K562 (cell line): ENCODE measurements around the gene EPS8. TPM values are rescaled to one million over a fixed set of nuclear protein-coding genes. Genes with fewer than 3 reads are reported as not detected.

Experiments
- ATAC-seq: fragments of 200-7000 bp; cut with Tn5 transposase; 3 replicates; pipeline ENCODE4 v1.9.1; 2020; ENCODE audit warnings: moderate library complexity
- BruUV-seq: library from RNA; stranded (reverse); fragments of 400-500 nt; replicated peaks from 2 replicates; lab custom pipeline; 2021; lab: Mats Ljungman, UMichigan
- CTCF ChIA-PET: fragments of 300-600 bp; formaldehyde crosslinking; extraction: SDS; loops from one replicate; lab custom pipeline; 2021; ENCODE audit warnings: low intra/inter-chr PET ratio; lab: Yijun Ruan, JAX
- POLR2A ChIA-PET: fragments of 300-600, 350-650 bp; sonication (Branson Sonifier 250); formaldehyde crosslinking; extraction: SDS; loops from one replicate; lab custom pipeline; 2021; ENCODE audit warnings: antibody characterized with exemption, inconsistent platforms; lab: Yijun Ruan, JAX
- DNase-seq, 4 experiments: peaks; one replicate each; pipeline versions ENCODE4 v3.0.0 to v3.0.0-alpha.2; 2011 to 2018; ENCODE audit warnings: low spot score in 3 of 4, mixed read lengths in 3 of 4; ENCODE audit errors: extremely low read depth in 1 of 4
- FAIRE-seq: peaks from 2 replicates; lab custom pipeline; 2011; peaks lifted over from hg19 to GRCh38; lab: Jason Lieb, UNC
- H2AFZ ChIP-seq: 2 replicates; pipeline ENCODE4 v1.6.0; 2011; ENCODE audit warnings: low read depth, low read length, control low read depth, inconsistent platforms
- H3K27ac ChIP-seq: fragments of 200-600 bp; 3 replicates; pipeline ENCODE4 v1.8.0; 2011; ENCODE audit warnings: low read depth, mild to moderate bottlenecking, control low read depth, inconsistent platforms, low read length, moderate library complexity, mixed read lengths; ENCODE audit errors: extremely low read depth
- H3K27me3 ChIP-seq, 2 experiments: fragments of 300-600 bp in 1 of 2; 2 replicates in 1 of 2; 3 replicates in 1 of 2; pipeline versions ENCODE4 v1.6.0 to v1.8.0; 2011; ENCODE audit warnings: inconsistent platforms in 2 of 2, low read length in 2 of 2, mild to moderate bottlenecking in 1 of 2, mixed read lengths in 1 of 2, moderate library complexity in 1 of 2; ENCODE audit not compliant: control insufficient read depth in 2 of 2, insufficient read depth in 2 of 2
- H3K36me3 ChIP-seq: fragments of 300-600 bp; 3 replicates; pipeline ENCODE4 v1.8.0; 2011; ENCODE audit warnings: mild to moderate bottlenecking, low read length, inconsistent platforms; ENCODE audit not compliant: control insufficient read depth, insufficient read depth
- H3K4me1 ChIP-seq, 2 experiments: fragments of 200-600 bp in 1 of 2; replicated peaks in 1 of 2; 2 replicates in 1 of 2; 3 replicates in 1 of 2; pipeline versions ENCODE4 v1.5.1 to v1.8.0; 2011; ENCODE audit warnings: inconsistent platforms in 2 of 2, low read length in 2 of 2, mild to moderate bottlenecking in 1 of 2, mixed read lengths in 1 of 2, moderate library complexity in 1 of 2; ENCODE audit not compliant: control insufficient read depth in 2 of 2, insufficient read depth in 2 of 2
- H3K4me2 ChIP-seq: 2 replicates; pipeline ENCODE4 v1.6.1; 2011; ENCODE audit warnings: low read length, control low read depth, inconsistent platforms, mixed read lengths; ENCODE audit not compliant: insufficient read depth
- H3K4me3 ChIP-seq: fragments of 200-600 bp; sonication (generic), shearing (Covaris generic); 2 replicates; pipeline ENCODE4 v1.5.1; 2016; ENCODE audit warnings: control low read depth, inconsistent platforms
- H3K79me2 ChIP-seq: fragments of 200-600 bp; 3 replicates; pipeline ENCODE4 v1.8.0; 2011; ENCODE audit warnings: low read length, inconsistent platforms; ENCODE audit not compliant: control insufficient read depth, insufficient read depth
- H3K9ac ChIP-seq, 2 experiments: 2 replicates each; pipeline versions ENCODE4 v1.6.0 to v1.6.1; 2011; ENCODE audit warnings: low read depth in 2 of 2, low read length in 2 of 2, control low read depth in 1 of 2, inconsistent platforms in 1 of 2, mild to moderate bottlenecking in 1 of 2, mixed read lengths in 1 of 2; ENCODE audit not compliant: insufficient read depth in 1 of 2
- H3K9me1 ChIP-seq: one replicate; pipeline ENCODE4 v1.6.0; 2011; ENCODE audit warnings: inconsistent platforms, mild to moderate bottlenecking, low read length, moderate library complexity; ENCODE audit not compliant: control insufficient read depth, insufficient read depth
- H3K9me3 ChIP-seq: replicated peaks from 2 replicates; pipeline ENCODE4 v1.5.1; 2011; ENCODE audit warnings: low read depth, low read length, inconsistent platforms; ENCODE audit not compliant: control insufficient read depth, insufficient read depth
- H4K20me1 ChIP-seq: replicated peaks from 2 replicates; pipeline ENCODE4 v1.6.1; 2011; ENCODE audit warnings: low read length, inconsistent platforms, mixed read lengths; ENCODE audit not compliant: control insufficient read depth, insufficient read depth
- ATF7 ChIP-seq: fragments of 450-650 bp; IDR thresholded peaks from 2 replicates; pipeline ENCODE4 v1.7.1; 2014; ENCODE audit warnings: mild to moderate bottlenecking, moderate library complexity
- BDP1 ChIP-seq: IDR thresholded peaks from 3 replicates; pipeline ENCODE4 v1.6.1; 2011; ENCODE audit not compliant: insufficient read length, insufficient read depth
- GABPB1 ChIP-seq: sonication (generic); formaldehyde crosslinking; IDR thresholded peaks from 2 replicates; pipeline ENCODE4 v1.8.0; 2022; ENCODE audit warnings: mild to moderate bottlenecking, missing genetic modification reagents
- MAX ChIP-seq: sonication (generic); formaldehyde crosslinking; IDR thresholded peaks from 2 replicates; pipeline ENCODE4 v1.9.0; 2022; ENCODE audit warnings: mild to moderate bottlenecking, missing genetic modification reagents
- NEUROD1 ChIP-seq: fragments of 150-350 bp; IDR thresholded peaks from 2 replicates; pipeline ENCODE4 v1.6.1; 2014; ENCODE audit warnings: borderline replicate concordance, low read length, low read depth; ENCODE audit not compliant: partially characterized antibody
- POLR2B ChIP-seq: fragments of 450-650 bp; IDR thresholded peaks from 2 replicates; pipeline ENCODE4 v1.6.1; 2018; ENCODE audit warnings: low read depth; ENCODE audit not compliant: partially characterized antibody
- PTRF ChIP-seq: fragments of 450-650 bp; IDR thresholded peaks from 2 replicates; pipeline ENCODE4 v1.6.1; 2016; ENCODE audit warnings: mild to moderate bottlenecking, missing genetic modification characterization, missing compliant biosample characterization
- RB1 ChIP-seq: fragments of 450-650 bp; IDR thresholded peaks from 2 replicates; pipeline ENCODE4 v1.6.1; 2017; ENCODE audit warnings: low read depth, mild to moderate bottlenecking
- RREB1 ChIP-seq: fragments of 250-450 bp; sonication (Bioruptor Pico); IDR thresholded peaks from 2 replicates; pipeline ENCODE4 v1.4.0; 2020
- SMAD3 ChIP-seq: fragments of 450-650 bp; formaldehyde crosslinking; conservative IDR thresholded peaks from 2 replicates; pipeline ENCODE4 v1.4.0; 2020; ENCODE audit warnings: mild to moderate bottlenecking
- SUPT5H ChIP-seq: fragments of 450-650 bp; IDR thresholded peaks from 2 replicates; pipeline ENCODE4 v1.6.1; 2016
- TARDBP ChIP-seq: fragments of 450-650 bp; IDR thresholded peaks from 2 replicates; pipeline ENCODE4 v1.6.1; 2016
- ZNF395 ChIP-seq: fragments of 200-800 bp; sonication (Bioruptor generic); IDR thresholded peaks from 2 replicates; pipeline ENCODE4 v1.6.1; 2017; ENCODE audit warnings: missing genetic modification characterization, missing compliant biosample characterization
- ZNF695 ChIP-seq: fragments of 450-650 bp; formaldehyde crosslinking; IDR thresholded peaks from 2 replicates; pipeline ENCODE4 v1.4.0; 2020; ENCODE audit warnings: mild to moderate bottlenecking, moderate library complexity
- ZNF77 ChIP-seq: fragments of 250-450 bp; sonication (Bioruptor Pico); IDR thresholded peaks from 2 replicates; pipeline ENCODE4 v1.5.0; 2020
- WGBS: fragments of 100-300 bp; shearing (Covaris generic); methylation state at CpG from one replicate; pipeline ENCODE4 v1.1.6; 2016; ENCODE audit warnings: low coverage, mixed read lengths; ENCODE audit not compliant: insufficient coverage; ENCODE audit errors: missing lambda C conversion rate; 5-methylcytosine and 5-hydroxymethylcytosine counted together
- in situ Hi-C: fragments of 300-500 bp; cut with MboI; formaldehyde crosslinking; loops from 4 replicates; pipeline ENCODE4 v1.15.0; 2018; ENCODE audit warnings: inconsistent platforms, mixed read lengths
- intact Hi-C: fragments of 100-400 bp; cut with micrococcal nuclease; formaldehyde crosslinking; loops from 2 replicates; pipeline ENCODE4 v1.14.2; 2022
- polyA plus RNA-seq, 8 experiments: library from polyadenylated mRNA; depleted of rRNA in 4 of 8; stranded (reverse) in 5 of 8; unstranded in 3 of 8; fragments of >200 nt; fragmentation: Nextera tagmentation in 2 of 8; fragmentation: Illumina TruSeq in 1 of 8; extraction: Ambion mirVana in 2 of 8; extraction: Trizol in 1 of 8; gene quantifications; 2 replicates each; pipeline versions ENCODE4 v1.2.1 to v1.2.3, GENCODE V29; 2011 to 2014; ENCODE audit warnings: inconsistent platforms in 1 of 8, missing spikeins in 1 of 8
- total RNA-seq, 7 experiments: library from RNA; depleted of rRNA in 6 of 7; stranded (reverse); fragments of >200 nt in 6 of 7; fragmentation: Illumina TruSeq in 2 of 7; extraction: Trizol in 2 of 7; gene quantifications; 2 replicates each; pipeline versions ENCODE4 v1.2.1 to v1.2.3, GENCODE V29; 2011 to 2021; ENCODE audit warnings: low replicate concordance in 1 of 7

The EPS8 gene
- total and polyA plus RNA-seq, 9 of the 15 experiments (the other 6 are each of a cell fraction or from before 2014, with no cell fraction given) = 0.10 to 1.9 (median 0.33) TPM

GRCh38 chr12:15827136-15827535 lies 37.9 kb upstream of the EPS8 start:
- H3K9me3 ChIP-seq = no peaks in the 10 kb centered on the region
- no peaks in the 10 kb centered on the region for H4K20me1 ChIP-seq
- in situ Hi-C loops = no loop called here
- no peak overlapping the region for H2AFZ ChIP-seq
- CTCF ChIA-PET = no interaction called here
- no peak for FAIRE-seq
- no peaks in the 10 kb centered on the region for H3K79me2 ChIP-seq
- no peak overlapping the region for H3K9ac ChIP-seq
- no peak for ATAC-seq
- TF ChIP-seq RB1 (no peak), NEUROD1 (no peak), SUPT5H (no peak), PTRF (no peak), RREB1 (no peak), SMAD3 (CRISPR knock-in tag) (no peak), ZNF695 (no peak), TARDBP (no peak), MAX (CRISPR knock-in tag) (no peak), POLR2B (no peak), GABPB1 (CRISPR knock-in tag) (no peak), ZNF77 (CRISPR knock-in tag) (no peak), ATF7 (no peak), ZNF395 (CRISPR knock-in tag) (no peak), BDP1 (no peak)
- TF ChIP-seq, all 486 proteins: peak for 0
- Histone ChIP-seq H3K4me3 (no peak overlapping the region), H3K9me1 (no peaks in the 10 kb centered on the region), H3K4me1 (no peaks in the 10 kb centered on the region), H3K36me3 (no peaks in the 10 kb centered on the region), H3K27ac (no peak overlapping the region), H3K4me2 (no peak overlapping the region), H3K27me3 (no peaks in the 10 kb centered on the region)
- no CpG with 5 or more reads among the region's 1 CpG for WGBS
- intact Hi-C loops = no loop called here
- DNase-seq = no peak
- POLR2A ChIA-PET = no interaction called here
- BruUV-seq = no TSS peak
